ENCODE measurements around the gene ACOT11.
"Not testable (repeated sequence)": the region's sequence is repeated elsewhere in the genome, so short reads cannot be mapped to it uniquely, and the experiment has no call there.

The ACOT11 gene

DNA sequence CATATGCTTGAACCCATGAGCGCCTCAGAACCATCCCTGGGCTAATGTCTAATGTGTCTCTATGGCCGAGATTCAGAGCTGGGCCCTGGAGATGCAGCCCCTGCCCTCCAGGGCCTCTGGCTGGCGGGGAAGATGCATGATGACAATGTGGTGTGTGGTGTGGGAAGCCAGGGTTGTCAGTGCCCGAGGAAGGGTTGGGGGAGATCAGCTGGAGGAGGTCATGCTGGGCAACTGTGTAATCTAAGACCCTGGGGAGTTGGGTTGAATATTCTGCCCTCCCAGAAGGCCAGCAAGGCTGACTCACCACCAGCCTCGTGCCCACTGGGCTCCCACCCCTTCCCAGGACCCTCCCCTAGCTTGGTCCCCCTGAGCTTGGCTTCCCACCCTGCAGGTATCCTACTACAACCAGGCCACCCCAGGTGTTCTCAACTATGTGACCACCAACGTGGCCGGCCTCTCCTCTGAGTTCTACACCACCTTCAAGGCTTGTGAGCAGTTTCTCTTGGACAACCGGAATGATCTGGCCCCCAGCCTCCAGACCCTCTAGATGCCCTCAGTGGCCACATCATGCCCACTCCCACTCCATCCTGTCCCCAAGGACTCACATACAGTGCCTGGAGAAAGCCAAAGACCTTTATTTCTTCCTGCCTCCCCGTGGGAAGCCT is 60.7 kb downstream of the ACOT11 start:
- no peak for DNase-seq (ENCODE audit: low read depth)

DNA sequence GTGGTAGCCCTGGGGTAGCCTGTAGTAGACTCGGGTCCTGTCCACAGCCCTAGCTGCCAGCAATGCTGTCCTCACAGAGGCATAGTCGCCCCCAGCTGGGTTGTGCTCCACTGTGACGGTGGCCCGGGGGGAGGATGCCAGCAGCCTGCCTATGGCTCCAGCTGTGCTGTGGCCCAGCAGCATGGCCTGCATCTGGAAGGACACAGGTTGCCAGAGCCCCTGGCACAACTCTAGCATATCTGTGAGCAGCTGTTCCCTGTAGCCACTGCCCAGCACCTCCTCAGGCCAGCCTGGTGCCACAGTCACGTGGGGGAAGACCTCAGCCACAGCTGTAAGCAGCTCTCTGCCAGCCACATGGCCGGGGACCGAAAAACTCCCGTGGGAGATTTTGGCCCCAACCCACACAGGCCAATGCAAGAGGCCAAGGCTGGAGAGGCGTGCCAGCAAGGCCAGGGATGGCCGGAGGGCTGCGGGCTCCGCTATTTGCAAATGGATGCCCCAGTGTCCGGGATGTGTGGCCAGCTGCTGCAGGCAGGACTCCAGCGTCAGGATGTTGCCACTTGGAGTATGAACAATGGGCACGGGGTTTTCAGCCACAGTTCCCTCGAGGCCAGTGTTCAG is 61.4 kb downstream of the ACOT11 start:
- no peak for DNase-seq (ENCODE audit: low read depth)

DNA sequence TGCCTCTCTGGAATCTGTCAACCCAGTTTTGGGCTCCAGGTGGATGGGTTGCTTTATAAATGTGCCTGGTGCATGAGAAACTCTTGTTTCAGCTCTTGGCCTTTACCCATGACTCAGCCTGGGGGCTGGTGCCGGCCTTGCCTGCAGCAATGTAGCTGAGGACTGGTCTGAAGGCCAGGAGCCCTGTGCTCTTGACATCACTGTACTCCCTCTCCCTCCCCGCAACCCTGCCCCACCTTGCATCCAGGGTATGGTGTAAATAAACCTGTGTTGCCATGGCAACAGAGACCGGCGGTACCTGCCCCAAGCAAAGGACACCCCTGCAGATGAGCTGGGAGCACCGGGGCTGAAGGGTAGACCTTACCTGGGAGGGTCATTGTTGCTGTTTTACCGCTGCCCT is 62.0 kb downstream of the ACOT11 start:
- DNase-seq (ENCODE audit: low read depth): no peak

DNA sequence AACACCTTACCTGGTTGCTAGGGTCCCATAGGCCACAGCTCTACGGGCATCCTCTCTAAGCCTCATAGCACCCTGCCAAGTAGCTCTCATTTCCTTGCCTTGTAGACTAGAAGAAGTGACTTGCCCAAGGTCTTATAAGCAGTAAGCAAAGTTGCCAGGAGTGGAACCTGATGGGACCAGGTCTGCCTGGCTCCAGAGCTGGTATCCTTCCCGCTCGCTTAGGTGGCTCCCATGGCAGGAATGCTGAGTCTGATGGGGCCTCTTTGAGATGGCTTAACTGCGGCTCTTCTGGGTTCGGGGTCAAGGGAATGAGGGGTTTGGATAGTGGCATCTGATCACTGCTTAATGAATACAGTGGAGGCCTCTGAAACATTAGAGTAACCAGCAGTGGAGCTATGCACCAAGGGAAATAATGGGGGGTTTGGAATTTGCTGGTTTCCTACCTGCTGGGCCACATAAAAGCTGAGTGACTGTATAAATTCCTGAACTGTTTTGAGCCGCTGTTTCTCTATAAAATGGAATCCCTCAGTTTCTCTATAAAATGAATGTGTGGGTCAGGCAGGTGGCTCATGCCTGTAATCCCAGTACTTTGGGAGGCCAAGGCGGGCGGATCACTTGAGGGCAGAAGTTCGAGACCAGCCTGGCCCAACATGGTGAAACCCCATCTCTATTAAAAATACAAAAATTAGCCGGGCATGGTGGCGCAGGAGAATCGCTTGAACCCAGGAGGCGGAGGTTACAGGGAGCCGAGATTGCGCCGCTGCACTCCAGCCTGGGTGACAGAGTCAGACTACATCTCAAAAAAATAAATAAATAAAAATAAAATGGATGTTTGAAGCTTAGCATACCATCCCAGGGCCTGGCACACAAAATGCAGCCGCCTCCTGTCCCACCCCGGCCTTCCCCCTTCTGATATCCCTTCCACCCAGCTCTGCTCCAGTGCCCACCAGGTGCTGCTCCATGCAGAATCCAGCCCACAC is 62.9 kb downstream of the ACOT11 start:
- DNase-seq (ENCODE audit: low read depth): no peak

DNA sequence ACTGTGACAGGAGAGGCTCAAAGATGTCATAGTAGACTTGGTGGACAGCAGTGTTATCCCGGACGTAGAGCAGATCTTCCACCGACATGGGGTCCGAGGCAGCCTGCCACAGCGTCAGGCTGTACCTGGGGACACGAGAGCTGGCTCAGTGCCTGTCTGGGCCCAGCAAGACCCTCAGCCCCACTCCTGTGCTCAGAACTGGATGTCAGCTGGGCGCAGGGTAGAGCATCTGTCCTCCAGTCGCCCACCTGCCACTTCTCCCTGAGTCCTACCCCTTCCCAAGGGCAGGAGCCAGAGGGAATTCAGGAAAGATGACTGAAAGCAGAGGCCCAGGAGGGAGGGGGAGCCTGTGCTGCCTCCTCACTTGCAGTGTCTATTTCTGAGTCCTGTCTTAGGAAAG is 63.6 kb downstream of the ACOT11 start:
- no peak for DNase-seq (ENCODE audit: low read depth)

DNA sequence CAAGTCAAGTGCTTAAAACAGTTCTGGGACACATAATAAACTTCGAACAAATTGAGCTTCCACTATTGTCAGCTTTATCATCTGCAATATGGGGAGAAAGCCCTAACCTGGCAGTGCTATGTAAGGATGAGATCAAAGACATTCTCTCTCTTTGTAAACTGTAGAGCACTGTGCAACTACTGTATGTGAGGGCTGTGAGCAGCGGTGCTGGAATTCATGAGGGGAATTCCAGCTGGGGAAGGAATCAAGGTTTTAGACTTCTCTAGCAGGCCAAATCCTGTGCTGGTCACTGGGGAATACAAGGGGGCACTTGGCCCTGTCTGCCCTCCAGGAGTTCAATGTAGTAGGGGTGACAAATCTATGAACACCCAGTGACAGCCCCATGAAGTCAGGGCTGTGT is 66.0 kb downstream of the ACOT11 start:
- DNase-seq (ENCODE audit: low read depth): no peak

DNA sequence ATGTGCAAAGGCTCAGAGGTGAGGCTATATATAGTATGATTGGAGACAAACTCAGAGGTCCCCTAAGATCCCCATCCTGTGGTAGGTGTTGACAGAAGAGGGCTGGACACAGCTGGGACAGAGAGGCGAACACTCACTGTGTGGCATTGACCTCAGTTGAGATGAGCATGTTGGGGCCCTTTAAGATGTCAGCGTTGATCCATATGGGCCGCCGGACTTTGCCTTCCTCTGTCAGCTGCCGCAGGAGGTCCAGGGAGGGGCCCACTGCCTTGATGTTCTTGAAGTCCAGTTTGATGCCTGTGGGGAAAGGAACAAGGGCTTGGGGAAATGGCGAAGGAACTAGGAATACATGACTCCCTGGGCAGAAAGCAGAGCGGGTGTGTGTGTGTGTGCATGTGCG is 66.5 kb downstream of the ACOT11 start:
- DNase-seq (ENCODE audit: low read depth): no peak

DNA sequence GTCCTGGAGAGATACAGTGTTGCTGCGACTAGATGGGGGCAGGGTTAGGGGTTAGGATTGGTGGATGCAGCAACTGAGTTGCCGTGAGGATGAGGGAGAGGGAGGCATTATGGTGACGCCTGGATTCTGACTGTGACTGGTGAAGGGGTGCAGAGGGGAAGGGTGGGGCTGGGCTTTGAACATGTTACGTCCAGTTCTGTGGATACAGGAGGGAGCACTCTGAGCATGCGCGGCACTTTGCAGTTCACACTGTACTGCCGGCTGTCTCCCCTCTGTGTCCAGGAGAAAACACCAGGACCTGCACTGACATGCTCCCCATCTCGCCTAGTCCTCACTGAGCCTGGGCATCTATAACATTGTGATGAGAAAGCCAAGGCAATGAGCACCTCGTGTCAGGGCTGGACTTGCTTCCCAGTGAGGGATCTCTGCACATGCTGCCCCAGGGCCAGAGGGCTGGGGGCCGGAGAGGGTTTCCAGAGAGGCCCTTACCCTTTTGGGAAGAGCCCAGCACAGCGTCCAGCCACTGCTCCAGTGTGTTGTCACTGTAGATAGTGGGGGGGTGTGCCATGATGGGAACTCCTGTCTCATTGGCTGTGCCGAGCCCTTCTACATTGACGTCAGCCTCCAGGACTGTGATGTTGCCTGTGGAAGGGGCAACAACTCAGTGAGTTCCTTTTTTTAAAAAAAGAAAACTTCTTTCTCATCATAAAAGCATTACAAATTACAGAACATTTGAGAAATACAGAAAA is 67.7 kb downstream of the ACOT11 start:
- no peak for DNase-seq (ENCODE audit: low read depth)

DNA sequence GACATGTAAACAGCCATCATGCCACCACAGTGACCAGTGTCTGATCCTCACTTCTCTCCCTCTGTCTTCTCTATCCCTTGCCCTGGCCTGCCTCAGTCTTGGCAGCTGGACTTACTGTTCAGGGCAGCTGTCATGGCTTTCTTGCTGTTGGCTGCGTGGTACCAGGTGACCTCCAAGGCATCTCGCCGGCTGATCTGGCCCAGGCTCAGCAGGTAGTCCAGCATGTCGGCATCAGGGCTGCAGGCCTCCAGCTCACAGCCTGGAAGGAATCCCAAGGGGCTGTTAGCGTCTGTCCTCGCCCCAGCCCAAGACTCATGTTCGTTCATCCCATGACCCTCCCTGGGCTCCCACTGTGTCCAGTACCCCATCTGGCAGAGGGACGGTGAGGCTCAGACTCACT is 71.7 kb downstream of the ACOT11 start:
- no peak for DNase-seq (ENCODE audit: low read depth)

DNA sequence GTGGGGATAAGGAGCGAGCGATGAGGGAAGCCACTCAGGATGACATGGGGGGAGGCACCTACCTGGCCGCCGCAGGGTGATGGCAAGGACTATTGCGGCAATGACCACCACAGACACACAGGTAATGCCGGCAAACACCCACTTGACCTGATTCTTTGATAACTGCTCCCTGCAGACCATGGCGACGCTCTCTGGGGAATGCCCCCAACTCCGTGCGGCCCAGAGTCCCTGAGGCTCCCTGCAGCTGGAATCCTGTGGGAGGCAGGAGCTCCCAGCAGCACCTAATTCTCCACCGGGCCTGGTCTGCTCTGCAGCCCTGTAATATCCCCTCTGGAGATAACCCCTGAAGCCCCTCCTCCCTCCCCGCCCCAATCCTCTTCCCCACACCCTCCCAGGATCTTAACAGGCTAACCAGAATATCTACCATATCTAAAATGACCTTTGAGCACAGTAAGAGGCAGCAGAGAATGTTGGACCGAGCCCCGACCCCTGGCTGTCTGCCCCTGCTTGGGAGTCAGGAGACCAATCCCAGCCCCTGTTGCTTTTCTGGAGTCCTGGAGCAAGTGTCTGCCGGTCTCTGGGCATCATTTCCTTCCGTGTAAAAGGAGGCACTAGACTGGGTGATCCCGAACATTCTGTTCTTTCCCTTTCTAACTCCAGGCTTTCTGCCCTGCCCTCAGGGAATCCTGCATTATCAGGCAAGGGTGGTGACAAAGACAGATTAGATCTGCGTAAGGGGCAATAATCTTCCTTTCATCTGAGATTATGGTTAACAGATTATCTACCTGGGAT is 75.4 kb downstream of the ACOT11 start, which contains the start of gene FAM151A:
TSS of gene FAM151A (minus strand) at position 310 of the 792 bp plus-strand sequence. CDS start at position 180, 130 bp downstream.
- DNase-seq (ENCODE audit: low read depth): no peak

DNA sequence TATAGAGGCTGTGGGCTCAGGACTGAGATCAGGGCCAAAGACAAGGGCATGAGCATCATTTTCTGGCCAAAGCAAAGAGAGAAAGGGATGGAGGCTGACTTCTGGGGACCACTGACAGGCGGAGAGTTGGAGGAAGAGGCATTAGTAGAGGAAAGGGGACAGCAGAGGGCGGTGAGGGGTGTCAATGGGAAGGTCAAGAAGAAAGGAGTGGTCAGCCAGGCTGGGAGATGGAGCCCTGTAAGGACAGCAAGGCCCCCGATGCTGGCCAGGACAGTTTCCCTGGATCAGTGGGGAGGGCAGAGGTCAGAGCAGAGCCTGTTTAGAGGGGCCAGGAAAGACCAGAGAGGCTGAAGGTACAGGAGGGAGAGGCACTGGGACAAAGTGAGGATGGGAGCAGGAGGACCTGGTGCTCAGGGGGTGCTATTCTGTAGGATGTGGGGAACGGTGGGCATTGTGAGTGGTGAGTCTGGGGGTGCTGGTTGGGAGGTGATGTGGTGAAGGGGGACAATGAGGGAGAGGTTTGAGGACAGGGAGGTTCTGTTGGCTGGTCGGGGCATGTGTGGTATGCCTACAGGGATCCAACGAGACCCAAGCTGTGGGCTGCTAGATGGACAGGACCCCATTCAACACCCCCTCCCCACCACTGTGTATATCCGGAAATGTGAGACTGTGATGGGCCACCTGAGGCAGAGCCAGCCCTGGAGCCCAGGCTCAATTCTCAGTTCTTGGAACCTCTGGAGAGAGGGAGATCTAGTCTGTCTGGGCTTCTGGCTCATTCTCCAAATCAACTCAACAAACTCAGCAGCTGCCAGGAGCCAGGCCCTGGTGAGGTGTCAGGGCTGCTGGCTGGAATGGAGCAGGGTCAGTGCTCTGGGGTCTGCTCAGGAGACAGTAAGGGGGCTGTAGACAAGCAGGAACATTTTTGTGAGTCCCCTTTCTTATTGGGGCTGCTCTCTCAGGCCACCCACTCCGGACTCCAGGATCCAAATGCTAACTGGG is 76.7 kb downstream of the ACOT11 start:
- no peak for DNase-seq (ENCODE audit: low read depth)

DNA sequence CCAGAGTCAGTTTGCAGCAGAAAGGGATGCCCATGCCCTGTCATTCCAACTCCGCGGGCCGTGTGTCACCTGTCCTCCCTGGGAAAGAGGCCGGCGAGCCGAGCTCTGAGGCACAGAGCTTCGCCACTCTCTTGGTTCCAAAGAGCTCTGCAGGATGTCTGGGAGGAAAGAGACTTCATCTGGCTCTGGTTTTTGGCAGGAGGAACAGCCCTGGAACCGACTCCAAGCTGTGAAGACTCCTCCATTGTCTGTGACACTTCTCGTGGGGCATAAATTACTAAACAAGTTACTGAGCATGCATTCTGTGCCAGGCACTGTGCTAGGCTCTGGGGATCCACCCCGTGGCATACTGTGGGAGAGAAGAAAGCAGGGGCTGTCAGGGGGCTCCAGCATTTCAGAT is 79.2 kb downstream of the ACOT11 start:
- no peak for DNase-seq (ENCODE audit: low read depth)

DNA sequence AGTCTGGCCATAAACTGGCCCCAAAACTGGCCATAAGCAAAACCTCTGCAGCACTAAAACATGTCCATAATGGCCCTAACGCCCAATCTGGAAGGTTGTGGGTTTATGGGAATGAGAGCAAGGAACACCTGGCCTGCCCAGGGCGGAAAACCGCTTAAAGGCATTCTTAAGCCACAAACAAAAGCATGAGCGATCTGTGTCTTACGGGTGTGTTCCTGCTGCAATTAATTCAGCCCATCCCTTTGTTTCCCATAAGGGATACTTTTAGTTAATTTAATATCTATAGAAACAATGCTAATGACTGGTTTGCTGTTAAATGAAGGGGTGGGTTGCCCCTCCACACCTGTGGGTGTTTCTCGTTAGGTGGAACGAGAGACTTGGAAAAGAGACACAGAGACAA is 87.8 kb downstream of the ACOT11 start:
- not testable (repeated sequence) for DNase-seq (ENCODE audit: low read depth)

DNA sequence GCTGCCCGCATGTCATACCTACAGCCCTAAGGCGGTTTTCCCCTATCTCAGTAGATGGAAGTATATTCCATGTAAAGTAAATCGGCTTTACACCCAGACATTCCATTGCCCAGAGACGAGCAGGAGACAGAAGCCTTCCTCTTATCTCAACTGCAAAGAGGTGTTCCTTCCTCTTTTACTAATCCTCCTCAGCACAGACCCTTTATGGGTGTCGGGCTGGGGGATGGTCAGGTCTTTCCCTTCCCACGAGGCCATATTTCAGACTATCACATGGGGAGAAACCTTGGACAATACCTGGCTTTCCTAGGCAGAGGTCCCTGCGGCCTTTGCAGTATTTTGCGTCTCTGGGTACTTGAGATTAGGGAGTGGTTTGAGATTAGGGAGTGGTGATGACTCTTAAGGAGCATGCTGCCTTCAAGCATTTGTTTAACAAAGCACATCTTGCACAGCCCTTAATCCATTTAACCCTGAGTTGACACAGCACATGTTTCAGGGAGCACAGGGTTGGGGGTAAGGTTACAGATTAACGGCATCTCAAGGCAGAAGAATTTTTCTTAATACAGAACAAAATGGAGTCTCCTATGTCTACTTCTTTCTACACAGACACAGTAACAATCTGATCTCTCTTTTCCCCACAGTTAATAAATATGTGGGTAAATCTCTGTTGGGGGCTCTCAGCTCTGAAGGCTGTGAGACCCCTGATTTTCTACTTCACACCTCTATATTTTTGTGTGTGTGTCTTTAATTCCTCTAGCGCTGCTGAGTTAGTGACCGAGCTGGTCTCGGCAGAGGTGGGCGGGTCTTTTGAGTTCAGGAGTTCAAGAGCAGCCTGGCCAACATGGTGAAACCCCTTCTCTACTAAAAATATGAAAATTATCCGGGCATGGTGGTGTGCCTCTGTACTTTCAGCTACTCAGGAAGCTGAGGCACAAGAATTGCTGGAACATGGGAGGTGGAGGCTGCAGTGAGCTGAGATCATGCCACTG is 88.7 kb downstream of the ACOT11 start:
- DNase-seq (ENCODE audit: low read depth): not testable (repeated sequence)

DNA sequence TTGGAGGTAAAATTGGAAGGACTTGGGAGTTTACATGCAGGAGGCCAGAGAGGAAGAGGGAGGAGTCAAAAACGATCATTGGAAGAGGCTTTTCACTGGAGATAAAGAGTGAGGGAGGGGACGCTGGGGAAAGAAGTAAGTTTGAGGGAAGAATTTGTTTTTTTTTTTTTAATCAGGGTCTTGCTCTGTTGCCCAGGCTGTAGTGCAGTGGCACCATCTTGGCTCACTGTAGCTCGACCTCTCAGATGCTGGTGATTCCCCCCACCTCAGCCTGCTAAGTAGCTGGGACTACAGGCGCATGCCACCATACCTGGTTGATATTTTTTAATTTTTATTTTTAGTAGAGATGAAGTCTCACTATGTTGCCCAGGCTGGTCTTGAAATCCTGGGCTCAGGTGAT is 92.3 kb downstream of the ACOT11 start:
- DNase-seq (ENCODE audit: low read depth): no peak

DNA sequence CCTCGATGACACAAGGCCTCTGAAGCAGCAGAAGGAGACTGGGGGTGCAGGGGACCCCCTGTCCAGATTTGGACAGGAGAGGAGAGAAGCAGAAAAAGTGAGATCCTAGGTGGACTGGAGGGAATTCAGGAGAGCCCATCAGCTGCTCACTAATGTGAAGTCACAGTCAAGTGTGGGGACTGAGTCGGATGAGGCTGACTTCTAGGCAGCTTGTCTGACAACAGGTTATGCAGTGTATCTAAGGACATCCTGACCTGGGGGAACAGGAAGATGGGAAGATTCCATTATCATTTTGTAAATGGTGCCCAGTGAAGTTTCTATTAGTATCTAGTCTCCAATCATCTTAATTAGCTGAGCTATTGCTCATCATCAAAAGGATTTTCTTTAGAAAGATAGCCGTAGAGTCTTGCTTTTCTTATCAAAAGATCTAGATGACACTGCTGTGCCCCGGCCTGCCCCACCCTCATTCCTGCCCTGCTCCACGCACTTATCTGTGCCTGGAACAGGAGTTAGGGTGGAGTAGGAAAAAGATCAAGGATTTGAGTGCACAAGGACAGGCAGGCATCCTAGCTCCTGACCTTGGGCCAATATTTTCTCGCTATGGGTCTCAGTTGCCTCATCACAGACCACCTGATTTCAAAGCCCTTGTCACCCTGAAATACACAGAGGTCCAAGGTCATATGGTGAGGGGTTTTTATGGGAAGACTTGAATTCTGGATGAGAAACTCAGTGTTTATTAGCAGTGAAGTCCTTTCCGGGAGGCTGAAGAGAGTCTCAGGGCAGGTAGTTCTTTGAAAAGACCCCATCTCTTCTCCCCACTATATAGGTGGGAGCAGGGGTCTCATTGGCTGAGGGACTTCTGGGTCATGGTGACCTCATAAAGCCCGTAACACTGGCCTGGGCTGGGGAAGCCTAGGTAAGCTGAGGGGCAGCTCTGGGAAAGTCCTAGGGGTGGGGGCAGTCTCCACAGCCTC is 93.1 kb downstream of the ACOT11 start, which contains the start of gene MROH7:
TSS of gene MROH7 (plus strand) at position 924 of the 974 bp plus-strand sequence. CDS start 11,141 bp downstream, outside the sequence.
- no peak for DNase-seq (ENCODE audit: low read depth)

DNA sequence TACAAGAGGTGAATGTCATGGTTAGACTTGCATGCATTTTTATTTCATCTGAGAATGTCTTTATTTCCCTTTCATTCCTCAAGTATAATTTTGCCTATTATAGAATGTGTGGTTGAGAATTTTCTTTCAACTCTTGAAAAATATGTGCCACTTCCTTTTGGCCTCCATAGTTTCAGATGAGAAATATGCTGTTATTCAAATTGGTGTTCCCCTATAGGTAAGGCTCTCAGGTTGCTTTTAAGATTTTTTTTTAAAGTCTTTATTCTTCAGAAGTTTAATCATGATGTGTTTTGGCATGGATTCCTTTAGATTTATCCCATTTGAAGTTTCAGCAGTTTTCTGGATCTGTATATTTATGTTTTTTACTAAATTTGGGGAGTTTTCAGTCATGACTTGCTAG is 95.7 kb downstream of the ACOT11 start:
- DNase-seq (ENCODE audit: low read depth): no peak

Data from activated T-cell treated with anti-CD3 and anti-CD28 coated beads for 24 hours (primary cell).